Smooth muscle cell (in vitro differentiated cells): ENCODE measurements around the gene SLC15A3. TPM values are rescaled to one million over a fixed set of nuclear protein-coding genes. Genes with fewer than 3 reads are reported as not detected.

ENCODE experiments used
- DNase-seq: peaks from one replicate; lab custom pipeline; 2025; ENCODE audit not compliant: unreplicated experiment; lab: John Stamatoyannopoulos, UW
- H2AFZ ChIP-seq: fragments of 200-600 bp; sonication (generic); 2 replicates; pipeline ENCODE4 v1.6.0; 2016; ENCODE audit warnings: antibody characterized with exemption, low read depth, mild to moderate bottlenecking
- H3F3A ChIP-seq: fragments of 200-600 bp; sonication (generic); 2 replicates; pipeline ENCODE4 v1.6.0; 2017; ENCODE audit warnings: antibody characterized with exemption, low read depth
- H3K27ac ChIP-seq: fragments of 200-600 bp; sonication (generic); 2 replicates; pipeline ENCODE4 v1.5.1; 2016; ENCODE audit warnings: low read depth, mild to moderate bottlenecking
- H3K27me3 ChIP-seq: fragments of 200-600 bp; sonication (generic); 2 replicates; pipeline ENCODE4 v1.6.1; 2016; ENCODE audit warnings: low read depth, mild to moderate bottlenecking
- H3K36me3 ChIP-seq: fragments of 200-600 bp; sonication (generic); 2 replicates; pipeline ENCODE4 v1.5.1; 2016; ENCODE audit warnings: low read depth
- H3K4me1 ChIP-seq: fragments of 200-600 bp; sonication (generic); 2 replicates; pipeline ENCODE4 v1.5.1; 2016; ENCODE audit warnings: low read depth
- H3K4me2 ChIP-seq: fragments of 200-600 bp; sonication (generic); 2 replicates; pipeline ENCODE4 v1.6.0; 2016; ENCODE audit warnings: mild to moderate bottlenecking
- H3K4me3 ChIP-seq: fragments of 200-600 bp; sonication (generic); 2 replicates; pipeline ENCODE4 v1.5.1; 2016; ENCODE audit warnings: mild to moderate bottlenecking
- H3K79me2 ChIP-seq: fragments of 200-600 bp; sonication (generic); 2 replicates; pipeline ENCODE4 v1.6.0; 2016; ENCODE audit warnings: low read depth, mild to moderate bottlenecking
- H3K9ac ChIP-seq: fragments of 200-600 bp; sonication (generic); 2 replicates; pipeline ENCODE4 v1.6.0; 2016; ENCODE audit warnings: low read depth
- H3K9me3 ChIP-seq: fragments of 200-600 bp; sonication (generic); replicated peaks from 2 replicates; pipeline ENCODE4 v1.5.1; 2016; ENCODE audit warnings: low read depth
- H4K20me1 ChIP-seq: fragments of 200-600 bp; sonication (generic); 2 replicates; pipeline ENCODE4 v1.6.0; 2016; ENCODE audit warnings: low read depth
- WGBS: methylation state at CpG from one replicate; pipeline ENCODE4 v1.1.7; 2016; ENCODE audit warnings: low lambda C conversion rate; 5-methylcytosine and 5-hydroxymethylcytosine counted together
- polyA plus RNA-seq: library from polyadenylated mRNA; unstranded; fragments of >200 nt; fragmentation: Nextera tagmentation; extraction: Ambion mirVana; gene quantifications from 2 replicates; pipeline ENCODE4 v1.2.1, GENCODE V29; 2016
- total RNA-seq: library from RNA; depleted of rRNA; stranded (reverse); fragments of >200 nt; gene quantifications from 2 replicates; pipeline ENCODE4 v1.2.3, GENCODE V29; 2014
- TF ChIP-seq, protein P1 (sequence below): fragments of 200-600 bp; sonication (generic); IDR thresholded peaks from 2 replicates; pipeline ENCODE4 v1.5.1; 2017; ENCODE audit warnings: borderline replicate concordance, mild to moderate bottlenecking, antibody characterized with exemption; ENCODE audit not compliant: insufficient read depth, poor library complexity, severe bottlenecking

The SLC15A3 gene
- total and polyA plus RNA-seq, 2 experiments from 2014 or later = 0.27 to 0.33 TPM

DNA sequence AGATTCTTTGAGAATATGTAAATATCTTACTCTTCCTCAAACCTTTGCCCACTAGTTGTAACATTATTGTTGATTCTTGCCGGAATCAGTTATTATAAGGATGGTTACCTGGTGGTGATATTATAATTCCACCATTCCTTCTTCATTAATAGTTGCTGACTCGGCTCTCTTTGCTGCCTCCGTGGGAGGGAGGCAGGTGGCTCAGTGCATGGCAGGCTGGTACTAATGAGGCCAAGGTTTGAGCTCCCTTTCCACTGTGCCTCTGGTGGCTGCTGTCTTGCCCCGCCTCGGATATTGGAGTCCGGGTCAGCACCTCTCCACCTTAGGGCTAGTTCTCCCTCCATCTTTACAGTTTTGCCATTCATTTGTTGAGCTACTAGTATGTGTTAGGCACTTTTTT, 32.2 kb upstream of the SLC15A3 start:
- WGBS = 75% methylated on average over 6 of the region's 6 CpGs
- TF ChIP-seq, protein P1, sequence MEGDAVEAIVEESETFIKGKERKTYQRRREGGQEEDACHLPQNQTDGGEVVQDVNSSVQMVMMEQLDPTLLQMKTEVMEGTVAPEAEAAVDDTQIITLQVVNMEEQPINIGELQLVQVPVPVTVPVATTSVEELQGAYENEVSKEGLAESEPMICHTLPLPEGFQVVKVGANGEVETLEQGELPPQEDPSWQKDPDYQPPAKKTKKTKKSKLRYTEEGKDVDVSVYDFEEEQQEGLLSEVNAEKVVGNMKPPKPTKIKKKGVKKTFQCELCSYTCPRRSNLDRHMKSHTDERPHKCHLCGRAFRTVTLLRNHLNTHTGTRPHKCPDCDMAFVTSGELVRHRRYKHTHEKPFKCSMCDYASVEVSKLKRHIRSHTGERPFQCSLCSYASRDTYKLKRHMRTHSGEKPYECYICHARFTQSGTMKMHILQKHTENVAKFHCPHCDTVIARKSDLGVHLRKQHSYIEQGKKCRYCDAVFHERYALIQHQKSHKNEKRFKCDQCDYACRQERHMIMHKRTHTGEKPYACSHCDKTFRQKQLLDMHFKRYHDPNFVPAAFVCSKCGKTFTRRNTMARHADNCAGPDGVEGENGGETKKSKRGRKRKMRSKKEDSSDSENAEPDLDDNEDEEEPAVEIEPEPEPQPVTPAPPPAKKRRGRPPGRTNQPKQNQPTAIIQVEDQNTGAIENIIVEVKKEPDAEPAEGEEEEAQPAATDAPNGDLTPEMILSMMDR = no peak

DNA sequence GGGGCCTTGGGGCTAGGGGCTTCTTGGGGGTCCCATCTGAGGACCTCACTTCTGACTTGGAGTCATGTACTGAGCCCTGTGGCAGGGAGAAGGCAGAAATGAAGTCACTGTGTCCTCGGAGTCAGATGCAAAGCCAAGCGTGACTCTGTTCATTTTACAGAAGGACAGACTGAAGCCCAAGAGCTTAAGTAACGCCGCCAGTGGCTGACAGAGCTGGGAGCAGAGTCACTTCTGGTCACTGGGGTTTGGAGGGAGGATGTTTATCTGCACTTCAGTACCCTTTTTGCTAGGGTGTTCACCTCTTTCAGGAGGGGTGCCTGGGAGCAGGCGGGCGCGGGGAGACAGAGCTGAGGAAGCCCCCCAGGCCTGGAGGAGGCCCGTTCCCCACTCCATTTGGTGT, 30.2 kb upstream of the SLC15A3 start:
- H3K79me2 ChIP-seq = no peaks in the 10 kb centered on the region
- no peak overlapping the region for H3K4me2 ChIP-seq
- H3F3A ChIP-seq = no peaks in the 10 kb centered on the region
- peaks cover 2% of the 10 kb centered on the region for H3K27me3 ChIP-seq
- TF ChIP-seq, protein P1 = no peak
- no peak overlapping the region for H2AFZ ChIP-seq
- no peaks in the 10 kb centered on the region for H3K9me3 ChIP-seq
- no peak overlapping the region for H3K4me3 ChIP-seq
- no peaks in the 10 kb centered on the region for H3K4me1 ChIP-seq
- 93% methylated on average over 8 of the region's 8 CpGs for WGBS
- H3K27ac ChIP-seq = no peak overlapping the region
- H4K20me1 ChIP-seq = no peaks in the 10 kb centered on the region
- H3K36me3 ChIP-seq = no peaks in the 10 kb centered on the region
- no peak overlapping the region for H3K9ac ChIP-seq
- DNase-seq = no peak

More for the DNA sequence above, 32.2 kb upstream of the SLC15A3 start:
- Histone ChIP-seq H3K4me3 (no peak overlapping the region), H3K36me3 (no peaks in the 10 kb centered on the region), H3K79me2 (no peaks in the 10 kb centered on the region), H4K20me1 (no peaks in the 10 kb centered on the region), H3K4me1 (no peaks in the 10 kb centered on the region), H3K9ac (no peak overlapping the region), H2AFZ (no peak overlapping the region), H3K9me3 (no peaks in the 10 kb centered on the region), H3K27ac (no peak overlapping the region), H3K4me2 (no peak overlapping the region), H3K27me3 (no peaks in the 10 kb centered on the region), H3F3A (no peaks in the 10 kb centered on the region)
- no peak for DNase-seq

DNA sequence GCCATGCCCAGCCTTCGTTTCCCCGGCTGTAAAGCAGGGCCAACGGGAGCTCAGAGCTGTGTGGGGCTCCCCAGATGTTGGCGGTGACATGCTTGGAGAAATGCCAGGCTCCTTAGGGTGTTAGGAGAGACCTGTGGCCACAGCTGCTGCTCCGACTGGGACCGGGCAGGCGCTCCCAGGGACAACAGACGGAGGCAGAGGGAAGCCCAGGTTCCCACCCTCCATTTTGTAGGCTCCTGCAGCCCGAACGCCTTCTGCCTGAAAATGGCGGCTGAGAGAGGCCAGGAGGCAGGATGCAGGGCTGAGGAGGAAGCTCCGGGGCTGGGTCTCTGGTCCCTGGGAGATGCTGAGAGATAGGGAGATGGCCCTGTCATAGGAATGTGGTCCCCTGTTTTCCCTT, 29.5 kb upstream of the SLC15A3 start:
- no peaks in the 10 kb centered on the region for H3K36me3 ChIP-seq
- no peak overlapping the region for H3K27ac ChIP-seq
- H3F3A ChIP-seq = no peaks in the 10 kb centered on the region
- no peak overlapping the region for H3K9ac ChIP-seq
- H3K4me3 ChIP-seq = no peak overlapping the region
- H3K4me2 ChIP-seq = no peak overlapping the region
- H3K79me2 ChIP-seq = no peaks in the 10 kb centered on the region
- H2AFZ ChIP-seq = no peak overlapping the region
- H3K4me1 ChIP-seq = no peaks in the 10 kb centered on the region
- no peaks in the 10 kb centered on the region for H4K20me1 ChIP-seq
- DNase-seq = no peak
- H3K27me3 ChIP-seq = peaks cover 2% of the 10 kb centered on the region
- WGBS = 94% methylated on average over 11 of the region's 12 CpGs
- TF ChIP-seq, protein P1 = no peak
- H3K9me3 ChIP-seq = no peaks in the 10 kb centered on the region

DNA sequence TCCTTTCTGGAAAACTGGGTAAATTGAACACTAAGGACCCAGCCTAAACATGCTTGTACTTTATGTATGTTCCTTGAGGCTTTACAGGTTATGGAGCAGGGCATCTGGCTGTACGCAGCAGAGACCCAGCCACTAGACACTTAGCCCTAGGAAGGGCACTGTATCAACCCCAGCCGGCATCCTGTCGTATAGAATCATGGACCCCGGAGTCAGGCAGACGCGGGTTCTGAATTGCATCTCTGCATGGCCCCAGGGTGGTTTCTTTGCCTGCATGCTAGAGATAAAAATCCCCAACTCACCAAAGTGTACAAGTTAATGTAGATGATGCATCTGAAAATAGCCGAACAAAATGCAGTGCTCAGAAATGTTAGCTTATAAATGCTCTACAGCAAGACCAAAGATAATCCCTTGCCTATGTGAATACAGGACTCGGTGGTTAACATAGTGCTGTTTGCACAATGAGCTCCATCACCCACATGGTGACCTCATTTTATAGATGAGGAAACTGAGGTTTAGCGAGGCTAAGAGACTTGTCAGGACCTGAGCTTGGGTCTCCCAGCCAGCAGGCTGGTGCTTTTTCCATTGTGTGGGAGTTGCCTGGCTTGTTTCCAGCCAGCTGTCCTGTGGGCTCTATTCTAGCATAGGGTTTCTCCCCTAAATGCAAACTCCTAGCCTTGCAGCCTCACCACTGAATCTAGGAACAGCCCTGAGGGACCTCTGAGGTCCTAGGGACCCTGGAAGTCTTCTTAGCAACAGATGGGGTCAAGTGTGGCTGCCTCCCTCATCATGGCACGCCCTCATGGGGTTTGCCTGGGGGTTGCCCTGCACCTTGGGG, 26.8 kb upstream of the SLC15A3 start:
- Histone ChIP-seq H3K27me3 (peaks cover 2% of the 10 kb centered on the region), H3K4me3 (no peak overlapping the region), H3K79me2 (no peaks in the 10 kb centered on the region), H3K27ac (no peak overlapping the region), H3K4me2 (no peak overlapping the region), H3K9me3 (no peaks in the 10 kb centered on the region), H3K9ac (no peak overlapping the region), H3K4me1 (no peaks in the 10 kb centered on the region), H3F3A (no peaks in the 10 kb centered on the region), H3K36me3 (no peaks in the 10 kb centered on the region), H2AFZ (no peak overlapping the region), H4K20me1 (no peaks in the 10 kb centered on the region)
- WGBS = 75% methylated on average over 10 of the region's 10 CpGs
- DNase-seq = no peak
- TF ChIP-seq, protein P1 = no peak
